Activated CD8-positive, alpha-beta memory T cell treated with anti-CD3 and anti-CD28 coated beads, Interleukin-2, amount 50 U/mL, for 1 hour (primary cell): ENCODE data around the gene FBN1.

ENCODE experiments used
- DNase-seq: peaks from one replicate; pipeline ENCODE4 v3.0.0-alpha.2; 2020; ENCODE audit errors: extremely low read depth

Gene FBN1

GRCh38 chr15:48469271-48469670 is 176.2 kb downstream of the FBN1 start:
- no peak for DNase-seq

DNA sequence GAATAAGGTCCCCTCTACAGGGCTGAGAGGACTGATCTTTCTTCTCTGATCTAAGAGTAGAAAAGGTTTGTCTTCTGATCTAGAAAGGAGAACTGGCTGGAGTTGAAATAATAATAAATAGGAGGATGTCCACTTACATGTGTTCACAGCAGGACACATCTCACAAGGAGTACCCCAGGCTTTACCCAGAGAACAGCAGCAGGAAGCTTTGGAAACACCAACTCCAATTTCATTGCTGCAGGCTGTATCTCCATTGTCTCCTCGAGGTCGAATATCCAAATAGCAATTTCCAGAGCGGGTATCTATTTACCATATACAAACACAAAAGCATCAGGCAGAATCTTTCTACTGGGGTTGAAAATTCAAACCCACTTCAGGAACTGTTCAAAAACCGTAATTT is 177.7 kb downstream of the FBN1 start:
- DNase-seq, result no peak

DNA sequence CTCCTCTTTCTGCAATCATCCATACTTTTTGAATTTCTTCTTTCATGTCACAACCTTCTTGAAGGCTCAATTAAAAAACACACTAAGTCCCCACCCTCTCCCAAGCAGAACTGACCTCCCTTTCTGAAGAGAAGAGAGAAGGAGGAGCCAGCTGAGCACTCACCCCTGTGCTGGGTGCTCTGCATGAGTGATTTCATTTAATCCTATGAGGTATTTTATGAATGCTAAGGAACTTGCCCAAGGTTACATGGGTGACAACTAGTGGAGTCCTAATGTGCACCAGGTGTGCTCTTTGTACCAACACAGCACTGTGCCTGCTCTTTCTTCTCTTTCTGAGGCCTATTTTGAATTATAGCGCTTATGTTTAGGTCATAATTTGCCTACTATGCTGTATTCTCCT is 178.7 kb downstream of the FBN1 start:
- no peak for DNase-seq

DNA sequence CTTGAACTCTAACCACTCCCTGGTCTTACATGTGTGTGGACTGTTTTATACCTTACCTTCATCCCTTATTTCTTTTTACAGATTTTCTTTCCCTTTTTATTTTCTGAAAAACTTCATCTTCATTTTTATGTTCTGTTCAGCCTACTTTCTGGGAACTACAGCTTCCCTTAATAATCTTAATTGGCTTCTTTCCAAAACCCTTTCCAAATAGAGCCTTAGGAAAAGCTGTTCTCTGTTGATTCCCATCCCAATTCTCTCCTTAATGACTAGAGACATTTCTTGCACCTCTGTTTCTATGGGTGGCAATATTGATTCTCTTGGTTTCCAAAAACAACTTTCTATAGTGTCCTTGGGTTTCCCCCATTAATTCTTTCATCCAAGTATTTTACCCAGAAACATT is 179.4 kb downstream of the FBN1 start:
- no peak for DNase-seq

DNA sequence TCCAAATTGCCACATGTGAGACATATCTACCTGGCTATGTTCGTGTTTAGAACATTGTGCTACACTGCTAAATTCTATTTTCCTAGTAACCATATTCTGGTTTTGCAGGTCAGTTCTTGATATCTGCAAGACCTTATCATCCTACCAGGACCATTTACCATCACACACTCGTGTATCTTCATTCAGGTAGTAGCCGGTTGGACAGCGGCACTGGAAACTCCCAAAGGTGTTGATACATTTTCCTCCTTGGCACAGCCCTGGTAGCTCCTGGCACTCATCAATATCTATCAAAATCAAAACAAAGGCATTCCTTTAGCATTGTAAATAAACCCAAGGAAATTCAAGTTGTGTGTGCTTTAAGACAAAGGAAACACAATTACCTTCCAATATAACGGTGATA is 180.1 kb downstream of the FBN1 start:
- DNase-seq, result no peak

- DNase-seq, result no peak
Observed at GRCh38 chr15:48463366-48463880, 182.1 kb downstream of the FBN1 start.

DNA sequence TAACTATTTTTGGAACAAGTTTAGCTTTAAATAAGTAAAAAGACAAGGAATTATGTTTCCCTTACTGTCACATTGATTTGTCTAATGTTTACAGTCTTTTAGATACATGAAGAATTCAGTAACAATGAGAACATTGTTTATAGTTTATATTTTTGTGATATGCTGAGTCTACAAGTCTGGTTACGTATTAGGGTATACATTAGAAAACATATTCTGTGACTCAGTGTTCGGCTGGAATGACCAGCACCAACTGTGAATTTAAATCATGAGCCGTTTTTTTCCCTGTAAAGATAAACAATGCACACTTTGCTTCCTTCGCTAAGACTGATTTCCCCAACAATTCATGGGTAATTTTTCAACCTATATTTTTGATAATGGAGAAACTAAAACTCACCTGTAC is 182.8 kb downstream of the FBN1 start:
- no peak for DNase-seq

DNA sequence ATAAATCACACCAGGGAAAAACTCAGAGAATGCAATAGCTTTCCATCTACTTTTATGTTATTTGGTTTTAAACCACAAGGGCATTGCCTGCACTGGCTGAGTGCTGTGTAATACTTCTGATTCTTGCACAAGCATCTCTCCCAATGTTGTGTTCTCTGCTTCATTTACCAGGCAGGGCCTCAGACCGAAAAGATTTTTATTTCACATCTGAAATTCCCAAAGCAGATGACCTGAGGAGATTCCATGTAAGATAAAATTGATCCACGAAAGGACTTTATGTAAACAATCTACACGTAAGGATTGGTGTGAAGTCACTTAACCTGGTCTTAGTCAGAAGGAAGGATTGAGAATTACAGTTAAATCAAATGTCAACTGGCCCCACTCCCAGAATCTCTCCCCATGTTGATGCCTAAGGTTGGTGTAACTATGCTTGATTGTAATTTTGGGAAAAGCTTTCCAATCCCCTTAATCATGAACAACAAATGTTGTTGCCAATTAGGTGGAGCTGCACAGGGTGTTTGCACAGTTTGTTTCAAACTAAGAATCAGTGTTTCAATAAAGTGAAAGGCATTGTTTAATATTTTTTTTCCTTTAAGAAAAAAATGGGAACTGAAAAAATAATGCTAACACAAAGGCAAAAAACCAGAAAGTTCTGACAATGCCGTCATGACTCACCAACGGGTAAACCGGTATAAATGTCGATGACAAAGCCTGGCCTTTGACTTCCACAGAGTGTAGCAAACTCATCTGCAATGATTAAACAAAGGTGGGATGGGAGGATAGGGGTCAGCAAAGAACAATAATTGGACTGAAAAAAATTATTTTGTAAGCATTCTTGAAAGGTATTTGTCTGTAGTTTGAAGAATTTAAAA is 185.7 kb downstream of the FBN1 start:
- DNase-seq, result no peak

GRCh38 chr15:48458876-48459275 is 186.6 kb downstream of the FBN1 start:
- DNase-seq, result no peak

DNA sequence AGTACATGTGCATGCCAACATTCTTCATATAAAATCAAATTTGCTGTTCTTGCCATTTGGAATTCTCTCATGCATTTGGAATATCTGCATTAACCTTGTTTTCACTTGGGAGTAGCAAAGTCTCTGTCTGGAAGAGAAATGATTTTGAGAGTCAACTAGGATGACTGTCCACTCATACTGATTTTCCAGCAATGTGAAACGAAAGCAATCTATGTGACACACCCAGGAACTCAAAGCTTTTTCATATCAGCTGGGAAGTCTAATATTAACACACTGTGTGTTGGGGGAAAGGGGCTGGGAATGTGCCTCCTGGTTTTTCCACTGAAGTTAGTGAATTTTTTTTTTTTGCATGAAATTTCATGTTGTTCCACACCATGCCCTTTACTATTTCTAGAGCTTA is 189.4 kb downstream of the FBN1 start:
- DNase-seq, result no peak

DNA sequence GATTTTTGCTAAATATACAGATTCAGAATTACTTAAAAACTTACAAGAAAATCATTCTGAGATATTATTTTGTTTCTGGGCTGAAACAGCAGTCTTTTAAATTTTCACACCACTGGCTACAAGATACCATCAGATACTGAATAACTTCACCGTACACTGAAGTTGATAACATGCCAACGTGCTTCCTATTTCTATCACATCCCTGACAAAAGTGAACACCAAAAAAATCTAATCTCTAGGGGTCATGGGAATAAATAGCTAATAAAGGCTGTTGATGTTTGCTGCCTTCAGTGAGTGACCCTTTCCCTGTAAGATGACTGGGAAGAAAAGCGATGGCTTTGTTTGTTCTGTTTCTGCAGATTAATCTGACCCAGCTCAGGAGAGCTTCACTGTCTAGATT is 193.8 kb downstream of the FBN1 start:
- no peak for DNase-seq

DNA sequence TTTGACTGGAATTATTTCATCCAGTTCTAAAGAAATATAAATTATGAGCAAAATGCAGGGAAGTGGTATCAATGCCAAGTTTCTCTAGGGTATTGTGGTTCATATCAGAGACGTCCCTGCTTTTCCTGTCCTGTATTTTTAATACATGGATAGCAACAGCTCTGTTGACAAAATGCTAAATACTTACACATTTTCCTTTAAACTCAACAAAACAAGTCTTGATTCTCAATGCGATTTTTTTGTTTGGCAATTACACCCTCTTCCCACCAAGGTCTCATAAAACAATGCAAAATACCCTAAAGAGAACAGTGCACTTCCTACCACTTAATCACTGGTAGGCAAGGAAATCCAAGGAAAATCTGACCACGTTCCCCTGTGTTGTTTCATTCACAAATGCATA is 194.3 kb downstream of the FBN1 start:
- DNase-seq, result no peak

- DNase-seq, result no peak
Observed at GRCh38 chr15:48449734-48450133, 195.8 kb downstream of the FBN1 start.

DNA sequence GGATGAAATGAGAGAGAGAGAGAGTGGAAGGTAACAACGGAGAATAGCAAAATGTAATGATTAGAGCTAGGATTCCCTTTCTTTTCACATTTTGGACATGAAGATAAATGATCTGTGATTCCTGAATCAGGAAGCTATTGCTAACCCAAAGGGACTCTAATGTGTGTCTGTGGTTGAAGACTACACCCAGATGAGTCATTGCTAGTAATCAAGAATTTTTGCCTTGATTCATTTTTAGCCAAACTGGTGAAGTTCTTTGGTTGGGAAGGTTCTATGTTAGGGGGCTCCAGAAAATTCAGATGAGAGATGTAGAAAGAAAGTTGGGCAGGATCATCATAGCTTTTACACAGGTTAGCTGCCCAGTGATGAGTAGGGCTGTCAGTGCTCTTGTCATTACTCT is 197.9 kb downstream of the FBN1 start:
- no peak for DNase-seq

GRCh38 chr15:48447058-48447457 is 198.5 kb downstream of the FBN1 start:
- no peak for DNase-seq

DNA sequence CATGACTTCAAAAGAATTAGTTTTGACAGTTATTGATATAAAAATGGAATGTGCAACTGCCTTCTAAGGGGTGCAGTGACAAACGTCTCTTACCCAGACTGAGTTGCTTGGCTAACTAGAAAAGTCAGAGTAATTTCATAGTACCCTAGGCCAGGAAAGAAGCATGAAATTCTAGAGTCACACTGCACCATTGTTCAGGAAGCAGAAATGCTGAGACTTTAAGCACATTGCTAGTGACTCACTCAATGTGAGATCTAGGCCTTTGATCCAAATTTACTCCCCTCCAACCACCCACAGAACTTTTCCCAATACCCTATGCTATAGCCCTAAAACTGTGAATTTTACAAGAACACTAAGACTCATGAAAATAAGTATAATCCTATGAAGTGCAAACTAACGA is 203.5 kb downstream of the FBN1 start:
- no peak for DNase-seq

DNA sequence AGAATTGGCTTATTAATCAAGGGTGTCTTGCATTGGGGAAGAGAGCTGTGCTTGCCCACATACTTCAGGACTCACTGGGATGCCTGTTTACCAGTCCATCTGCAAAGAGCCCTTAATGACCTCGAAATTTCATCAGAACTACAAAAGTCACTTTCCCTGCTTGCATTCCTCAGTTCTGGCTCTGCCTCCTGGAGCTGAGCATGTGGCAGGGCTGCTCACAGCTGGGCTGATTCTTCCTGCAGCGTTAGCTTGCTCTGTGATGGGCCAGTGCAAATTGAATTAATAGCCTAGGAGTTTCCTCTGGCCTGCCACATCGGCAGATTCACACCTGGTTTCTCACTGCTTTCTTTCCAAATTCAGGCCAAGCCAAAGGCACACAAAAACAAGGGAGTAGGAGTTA is 205.4 kb downstream of the FBN1 start:
- DNase-seq, result no peak

DNA sequence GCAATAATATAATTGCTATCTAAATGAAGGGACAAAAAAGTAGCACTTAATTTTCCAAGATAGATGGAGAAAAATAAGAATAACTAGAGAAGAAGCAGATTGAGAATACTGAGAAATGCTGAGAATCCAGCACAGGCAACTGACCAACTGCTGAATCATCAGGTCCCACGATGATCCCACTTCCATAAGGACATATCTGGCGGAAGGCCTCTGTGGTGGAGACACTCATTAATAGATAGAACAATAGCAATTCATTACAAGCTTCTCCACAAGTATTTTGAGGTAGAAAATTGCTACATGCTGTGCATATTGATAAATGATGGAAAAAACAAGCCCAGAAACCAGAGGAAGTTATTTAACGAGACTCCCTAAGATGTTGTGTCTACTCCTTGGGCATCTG is 208.3 kb downstream of the FBN1 start:
- no peak for DNase-seq

- DNase-seq, result no peak
Observed at GRCh38 chr15:48435321-48435720, 210.2 kb downstream of the FBN1 start.

- DNase-seq, result no peak
Observed at GRCh38 chr15:48433226-48433886, 212.2 kb downstream of the FBN1 start.

GRCh38 chr15:48432688-48433087 is 212.8 kb downstream of the FBN1 start:
- DNase-seq, result no peak

DNA sequence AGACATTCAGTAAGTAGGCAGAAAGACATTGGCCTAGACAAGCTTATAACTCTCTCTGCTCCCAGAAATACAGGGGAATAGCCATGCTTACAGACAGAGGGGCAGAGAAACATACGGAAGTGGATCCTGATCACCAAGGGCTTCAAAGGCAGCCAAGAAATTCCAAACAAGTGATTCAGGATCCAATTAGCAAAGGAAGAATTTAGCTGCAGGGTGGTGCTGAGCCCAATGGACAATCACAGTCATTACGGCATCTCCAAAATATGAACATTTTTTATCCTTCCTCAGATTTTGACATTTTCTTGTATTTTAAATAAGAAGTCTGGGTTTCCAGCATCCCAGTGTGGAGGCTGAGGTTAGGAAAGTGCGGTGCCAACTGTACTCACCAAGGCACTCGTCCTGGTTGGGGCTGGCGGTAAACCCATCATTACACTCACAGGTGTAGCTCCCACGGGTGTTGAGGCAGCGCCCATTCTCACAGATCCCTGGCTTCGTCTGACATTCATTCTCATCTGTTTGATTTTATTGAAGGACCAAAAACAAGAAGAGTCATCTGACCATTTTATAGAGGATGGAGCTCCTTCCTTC is 217.5 kb downstream of the FBN1 start:
- DNase-seq, result no peak

DNA sequence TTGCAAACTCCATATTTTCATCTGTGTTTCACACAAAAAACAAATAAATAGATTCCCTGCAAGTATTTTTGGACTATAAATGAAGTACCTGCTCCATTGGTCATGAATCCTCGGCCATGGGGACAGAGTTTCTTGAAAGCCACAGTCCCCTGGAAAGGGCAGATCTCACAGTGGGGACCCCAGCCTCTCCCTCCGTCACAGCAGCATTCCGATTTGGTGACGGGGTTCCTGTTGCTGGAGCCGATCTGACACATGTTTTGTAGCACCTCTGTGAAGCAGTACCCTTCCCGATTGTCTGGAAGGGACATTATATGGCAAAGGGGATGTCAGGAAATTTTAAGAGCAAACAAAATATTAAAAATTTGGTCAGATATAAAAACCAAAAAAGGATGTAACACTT is 218.0 kb downstream of the FBN1 start:
- DNase-seq, result no peak
